ENCODE measurements around the gene MAN2A2. TPM values are rescaled to one million over a fixed set of nuclear protein-coding genes. Genes with fewer than 3 reads are reported as not detected.
A peak's percentile ranks its signal among the peaks of the same experiment; 100 is the strongest.

The MAN2A2 gene
- total RNA-seq, 1 experiment from 2014 or later = 64.9 TPM

DNA sequence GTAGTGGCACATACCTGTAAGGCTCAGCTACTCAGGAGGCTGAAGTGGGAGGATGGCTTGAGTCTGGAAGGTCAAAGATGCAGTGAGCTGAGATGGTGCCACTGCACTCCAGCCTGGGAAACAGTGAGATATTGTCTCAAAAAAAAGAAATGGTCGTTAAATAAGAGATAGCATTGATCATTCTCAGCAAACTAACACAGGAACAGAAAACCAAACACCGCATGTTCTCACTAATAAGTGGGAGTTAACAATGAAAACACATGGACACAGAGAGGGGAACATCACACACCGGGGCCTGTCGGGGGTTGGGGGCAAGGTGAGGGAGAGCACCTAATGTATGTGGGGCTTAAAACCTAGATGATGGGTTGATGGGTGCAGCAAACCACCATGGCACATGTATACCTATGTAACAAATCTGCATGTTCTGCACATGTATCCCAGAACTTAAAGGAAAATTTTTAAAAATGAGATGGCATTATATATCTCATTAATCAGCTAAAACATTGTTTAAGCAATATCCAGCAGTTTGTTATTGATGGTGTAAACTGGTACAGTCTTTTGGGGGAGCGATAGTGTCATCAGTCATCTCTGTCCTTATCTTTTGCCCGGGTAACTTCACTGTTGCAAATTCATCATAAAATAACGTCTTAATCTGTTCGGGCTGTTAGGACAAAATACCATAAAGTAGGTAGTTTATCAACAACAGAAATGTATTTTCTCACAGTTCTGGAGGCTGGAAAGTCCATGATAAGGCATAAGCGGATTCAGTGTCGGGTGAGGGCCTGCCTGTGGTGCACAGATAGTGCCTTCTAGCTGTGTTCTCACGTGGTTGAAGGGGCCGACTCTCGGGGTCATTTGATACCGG lies 1.7 kb upstream of the MAN2A2 start:
- intact Hi-C loops (cut with micrococcal nuclease; ENCODE audit: unreplicated experiment) = loop anchor here (1.0 to 5.0 kb wide), 2 partner anchors 33 to 371 kb away; no protein-coding TSS in a partner anchor

DNA sequence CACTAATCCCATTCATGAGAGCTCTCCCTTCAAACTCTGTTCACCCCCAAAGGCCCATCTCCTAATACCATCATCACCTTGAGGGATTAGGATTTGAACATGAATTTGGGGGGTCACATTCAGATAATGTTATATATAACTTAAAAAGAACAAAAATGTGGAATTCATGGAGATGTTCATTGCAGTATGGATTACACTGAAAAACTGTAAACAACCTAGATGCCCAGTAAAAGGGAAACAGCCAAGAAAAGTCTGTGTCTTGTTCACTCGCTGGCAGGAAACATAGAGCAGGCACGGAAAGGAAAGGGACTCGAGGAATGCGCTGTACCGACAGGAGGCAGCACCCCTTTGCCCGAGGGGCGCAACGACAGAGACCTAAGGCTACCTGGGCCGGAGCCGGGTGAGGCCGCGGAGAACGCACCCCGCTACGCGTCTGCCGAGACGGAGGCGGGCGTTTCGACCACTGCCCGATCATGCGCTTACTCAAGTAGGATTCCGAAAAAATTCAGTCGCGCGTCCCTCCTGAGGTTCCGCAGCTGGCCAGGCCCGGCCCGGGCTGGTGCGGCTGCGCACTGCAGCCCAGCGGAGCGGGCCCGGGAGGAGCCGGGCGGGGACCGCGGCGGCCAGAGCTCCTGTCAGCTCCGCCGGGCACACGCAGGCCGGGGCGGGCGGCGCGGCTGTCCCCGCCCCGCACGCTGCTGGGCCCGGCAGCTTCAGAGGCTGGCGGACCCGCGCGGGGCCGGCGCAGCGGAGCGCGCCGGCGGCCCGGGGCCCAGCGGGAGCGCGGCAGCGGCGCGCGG lies 862 bp upstream of the MAN2A2 start:
- Mint-ChIP-seq H3K4me1 (ENCODE audit: low read depth, unreplicated experiment) (no peaks in the 10 kb centered on the region), H3K9me3 (ENCODE audit: unreplicated experiment) (no peaks in the 10 kb centered on the region), H3K27me3 (ENCODE audit: insufficient read depth, unreplicated experiment) (peaks cover 2% of the 10 kb centered on the region), H3K36me3 (ENCODE audit: insufficient read depth, unreplicated experiment) (peaks cover 11% of the 10 kb centered on the region), H3K27ac (ENCODE audit: unreplicated experiment) (peak overlapping the region; percentile 67), H3K4me3 (ENCODE audit: unreplicated experiment) (peak overlapping the region; percentile 89)
- H3K4me3 ChIP-seq (ENCODE audit: low read depth, low read length) = peak overlapping the region; percentile 51
- H3K9me3 ChIP-seq = no peaks in the 10 kb centered on the region
- intact Hi-C loops (cut with micrococcal nuclease; ENCODE audit: unreplicated experiment) = loop anchor here (1.0 to 5.0 kb wide), 2 partner anchors 32 to 370 kb away; no protein-coding TSS in a partner anchor
- TF ChIP-seq, protein P1, sequence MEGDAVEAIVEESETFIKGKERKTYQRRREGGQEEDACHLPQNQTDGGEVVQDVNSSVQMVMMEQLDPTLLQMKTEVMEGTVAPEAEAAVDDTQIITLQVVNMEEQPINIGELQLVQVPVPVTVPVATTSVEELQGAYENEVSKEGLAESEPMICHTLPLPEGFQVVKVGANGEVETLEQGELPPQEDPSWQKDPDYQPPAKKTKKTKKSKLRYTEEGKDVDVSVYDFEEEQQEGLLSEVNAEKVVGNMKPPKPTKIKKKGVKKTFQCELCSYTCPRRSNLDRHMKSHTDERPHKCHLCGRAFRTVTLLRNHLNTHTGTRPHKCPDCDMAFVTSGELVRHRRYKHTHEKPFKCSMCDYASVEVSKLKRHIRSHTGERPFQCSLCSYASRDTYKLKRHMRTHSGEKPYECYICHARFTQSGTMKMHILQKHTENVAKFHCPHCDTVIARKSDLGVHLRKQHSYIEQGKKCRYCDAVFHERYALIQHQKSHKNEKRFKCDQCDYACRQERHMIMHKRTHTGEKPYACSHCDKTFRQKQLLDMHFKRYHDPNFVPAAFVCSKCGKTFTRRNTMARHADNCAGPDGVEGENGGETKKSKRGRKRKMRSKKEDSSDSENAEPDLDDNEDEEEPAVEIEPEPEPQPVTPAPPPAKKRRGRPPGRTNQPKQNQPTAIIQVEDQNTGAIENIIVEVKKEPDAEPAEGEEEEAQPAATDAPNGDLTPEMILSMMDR (IDR thresholded peaks at IDR 0.05; ENCODE audit: insufficient read depth in 1 of 2, low read depth in 1 of 2, low read length in 1 of 2, severe bottlenecking in 1 of 2, unreplicated experiment in 1 of 2) = peak; percentile 67 to 89
- BruUV-seq (replicated peaks) = no TSS peak
- ChIA-PET CTCF (interaction anchor here (0.5 to 6.0 kb wide), 10 partner anchors 27 to 609 kb away, joined by 3 to 53 read pairs (median 5); partner anchors contain the start of genes HDDC3 and UNC45A), POLR2A (interaction anchor here (0.5 to 1.7 kb wide), 8 partner anchors 27 to 1735 kb away, joined by 3 to 7 read pairs (median 5); partner anchors contain the start of genes BLM, HDDC3, RCCD1 and UNC45A)
- H3K27me3 ChIP-seq (replicated peaks; ENCODE audit: control insufficient read depth, insufficient read depth, low read length) = no peaks in the 10 kb centered on the region
- no peaks in the 10 kb centered on the region for H3K36me3 ChIP-seq (ENCODE audit: control insufficient read depth, insufficient read depth, low read length)
- H3K4me1 ChIP-seq = 0 out of 2 replicates have a peak, but pooled peaks cover 7% of the 10 kb centered on the region
- DNase-seq = peak; percentile 74 to 83

More for the DNA sequence above, 1.7 kb upstream of the MAN2A2 start:
- Mint-ChIP-seq H3K9me3 (ENCODE audit: unreplicated experiment) (no peaks in the 10 kb centered on the region), H3K4me1 (ENCODE audit: low read depth, unreplicated experiment) (no peaks in the 10 kb centered on the region), H3K27ac (ENCODE audit: unreplicated experiment) (peak overlapping the region; percentile 67), H3K36me3 (ENCODE audit: insufficient read depth, unreplicated experiment) (peaks cover 11% of the 10 kb centered on the region), H3K4me3 (ENCODE audit: unreplicated experiment) (peak overlapping the region; percentile 89), H3K27me3 (ENCODE audit: insufficient read depth, unreplicated experiment) (peaks cover 2% of the 10 kb centered on the region)
- Histone ChIP-seq H3K4me3 (ENCODE audit: low read depth, low read length) (peak overlapping the region; percentile 51), H3K27me3 (replicated peaks; ENCODE audit: control insufficient read depth, insufficient read depth, low read length) (no peaks in the 10 kb centered on the region), H3K4me1 (0 out of 2 replicates have a peak, but pooled peaks cover 7% of the 10 kb centered on the region), H3K9me3 (no peaks in the 10 kb centered on the region), H3K36me3 (ENCODE audit: control insufficient read depth, insufficient read depth, low read length) (no peaks in the 10 kb centered on the region)
- TSS peak; percentile 65 for BruUV-seq (replicated peaks)
- no peak for DNase-seq
- TF ChIP-seq, protein P1 (IDR thresholded peaks at IDR 0.05; ENCODE audit: insufficient read depth in 1 of 2, low read depth in 1 of 2, low read length in 1 of 2, severe bottlenecking in 1 of 2, unreplicated experiment in 1 of 2) = no peak
- ChIA-PET POLR2A (interaction anchor here (0.5 to 0.6 kb wide), 2 partner anchors 111 to 121 kb away, joined by 3 to 5 read pairs; no protein-coding TSS in a partner anchor), CTCF (interaction anchor here (0.6 to 6.0 kb wide), 4 partner anchors 31 to 132 kb away, joined by 3 to 53 read pairs (median 14); partner anchors contain the start of genes HDDC3 and UNC45A)

Measured in Caco-2 (cell line).